Myocyte (in vitro differentiated cells): ENCODE data around the gene PTGDS. TPM values are rescaled to one million over a fixed set of nuclear protein-coding genes. Genes with fewer than 3 reads are reported as not detected.

ENCODE experiments used
- DNase-seq: peaks from one replicate; pipeline ENCODE4 v3.0.0-alpha.2; 2012; ENCODE audit warnings: low read depth
- total RNA-seq: library from RNA; depleted of rRNA; stranded (reverse); fragments of >200 nt; gene quantifications from 2 replicates; pipeline ENCODE4 v1.2.3, GENCODE V29; 2014

The PTGDS gene
- total RNA-seq, 1 donor from 2014 or later, result 126 TPM

DNA sequence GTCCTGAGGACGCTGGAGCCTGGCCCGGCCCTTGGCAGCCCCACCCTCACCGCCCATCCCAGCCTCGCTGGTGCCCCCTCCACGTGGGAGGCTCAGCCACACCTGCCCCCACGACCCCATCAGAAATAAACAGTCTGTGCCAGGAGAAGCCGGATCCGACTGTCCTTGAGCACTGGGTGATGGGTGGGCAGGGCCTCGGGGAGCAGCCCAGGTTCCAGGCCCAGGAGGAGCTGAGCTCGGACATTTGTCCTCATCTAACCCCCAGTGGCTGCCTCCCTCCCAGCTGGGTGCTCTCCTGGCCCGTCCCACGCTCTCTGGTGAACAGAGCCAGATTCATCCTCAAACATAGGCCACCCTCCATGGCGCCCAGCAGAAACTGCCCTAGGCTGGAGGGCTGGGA lies 4.6 kb upstream of the PTGDS start:
- no peak for DNase-seq

DNA sequence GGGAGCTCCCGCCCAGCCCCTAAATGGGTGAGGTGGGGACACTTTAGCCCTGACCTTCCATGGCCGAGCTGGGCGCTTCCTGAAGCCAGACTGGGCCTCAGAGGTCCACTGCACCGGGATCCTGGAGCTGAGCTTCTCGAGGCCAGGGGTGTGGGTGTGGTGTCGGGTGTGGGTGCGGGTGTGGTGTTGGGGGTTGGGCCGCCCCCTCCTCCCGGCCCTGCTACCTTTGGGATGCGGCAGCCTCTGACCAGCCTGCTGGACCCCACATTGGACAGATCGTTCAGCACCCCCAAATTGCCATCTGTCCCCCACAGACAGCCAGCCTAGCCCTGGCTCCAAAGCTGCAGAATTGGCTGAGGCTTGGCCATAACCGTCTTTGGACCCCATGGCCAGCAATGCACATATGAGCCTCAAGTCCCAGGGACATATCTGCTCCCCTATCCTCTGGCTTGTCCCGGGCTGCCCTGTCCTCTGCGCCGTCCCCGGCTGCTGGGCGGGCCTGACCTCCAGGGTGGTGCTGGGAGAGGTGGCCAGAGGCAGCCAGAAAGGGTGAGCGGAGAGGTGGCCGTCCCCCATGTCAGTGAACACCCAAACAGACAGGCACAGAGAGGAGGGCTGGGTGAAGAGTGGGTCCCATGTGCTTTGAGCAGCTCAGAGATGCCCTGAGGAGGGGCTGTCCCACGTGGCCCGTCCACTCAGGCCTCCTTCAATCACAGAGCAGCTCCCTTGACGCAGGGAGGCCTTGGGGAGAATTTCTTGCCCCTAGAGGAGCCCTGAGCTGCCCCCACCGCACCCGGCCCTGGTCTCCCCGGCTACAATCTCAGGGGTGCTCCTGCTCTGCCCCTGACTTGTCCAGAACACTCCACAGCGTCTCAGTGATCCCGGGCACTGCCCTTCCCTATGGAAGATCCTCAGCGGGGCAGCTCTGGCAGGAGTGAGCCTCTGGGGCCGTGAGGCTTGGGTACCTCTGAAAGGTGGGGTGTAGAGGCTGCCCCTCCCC lies 3.4 kb upstream of the PTGDS start:
- DNase-seq, result no peak

DNA sequence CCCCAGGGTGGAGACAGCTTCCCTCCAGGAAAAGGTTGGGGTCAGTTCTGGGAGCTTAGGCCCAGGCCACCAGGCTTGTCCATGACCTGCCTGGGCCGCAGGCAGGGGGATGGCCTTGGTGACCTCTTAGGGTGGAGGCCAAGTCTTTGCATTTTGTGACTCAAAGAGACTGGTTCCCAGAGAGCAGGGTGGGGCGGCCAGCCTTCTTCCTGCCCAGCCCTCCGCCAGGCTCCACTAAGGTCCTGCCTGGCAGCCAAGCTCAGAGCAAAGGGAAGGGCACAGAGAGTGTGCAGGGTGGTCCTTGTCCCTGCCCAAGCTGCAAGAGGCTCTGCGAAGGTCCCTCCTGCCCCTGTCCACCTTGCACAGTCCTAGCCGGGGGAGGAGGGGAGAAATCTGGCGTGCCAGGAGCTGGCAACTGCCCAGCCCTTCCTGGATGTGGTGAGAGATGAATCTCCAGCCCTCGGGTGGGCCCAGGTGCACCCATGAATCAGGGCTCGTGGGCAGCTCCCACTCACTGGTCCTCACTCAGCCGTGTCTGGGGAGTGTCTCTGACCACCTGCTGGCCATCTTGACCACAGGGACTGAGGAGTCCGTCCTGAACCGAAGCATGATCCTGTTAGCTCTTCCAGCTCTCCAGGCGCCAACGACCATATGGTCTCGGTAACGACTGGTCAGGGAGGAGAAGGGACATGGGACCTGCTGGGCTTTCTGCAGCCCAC lies 2.3 kb upstream of the PTGDS start:
- peak; percentile 76 for DNase-seq

DNA sequence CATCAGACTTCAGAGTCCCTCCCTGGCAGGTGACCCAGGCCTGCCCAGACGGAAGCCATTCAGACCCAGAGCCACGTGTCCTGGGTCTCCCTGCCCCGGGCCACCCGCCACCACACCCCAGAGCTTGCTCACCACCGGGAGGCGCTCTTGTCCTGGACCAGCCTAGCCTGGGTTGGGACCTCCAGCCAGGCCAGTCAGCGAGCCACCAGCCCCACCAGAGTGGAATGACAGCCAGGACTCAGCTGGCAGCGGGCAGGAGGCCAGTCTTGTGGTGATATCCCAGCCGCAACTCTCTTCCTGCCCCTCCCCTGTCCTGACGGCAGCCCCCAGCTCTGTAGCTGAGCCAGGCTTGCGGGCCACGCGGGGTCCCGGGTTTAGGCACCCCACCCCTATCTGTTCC lies 1.7 kb upstream of the PTGDS start:
- peak; percentile 84 for DNase-seq

DNA sequence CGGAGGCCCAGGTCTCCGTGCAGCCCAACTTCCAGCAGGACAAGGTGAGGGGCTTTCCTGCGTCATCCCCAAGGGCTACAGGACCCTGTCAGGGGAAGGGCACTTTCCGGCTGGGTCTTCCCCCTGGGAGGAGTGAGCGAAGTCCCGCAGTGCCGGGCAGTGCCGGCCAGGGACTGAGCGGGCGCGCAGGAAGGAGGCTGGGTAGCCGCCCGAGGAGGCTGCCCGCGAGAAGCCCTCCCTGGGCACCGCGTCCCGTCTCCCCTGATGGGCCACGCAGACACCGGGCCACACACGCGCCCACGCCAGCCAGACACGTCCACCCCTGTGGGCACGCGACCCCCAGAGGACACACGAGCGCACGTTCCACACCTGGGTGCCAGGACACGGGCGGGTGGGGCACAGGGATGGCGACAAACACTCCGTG lies 357 bp downstream of the PTGDS start:
- no peak for DNase-seq

DNA sequence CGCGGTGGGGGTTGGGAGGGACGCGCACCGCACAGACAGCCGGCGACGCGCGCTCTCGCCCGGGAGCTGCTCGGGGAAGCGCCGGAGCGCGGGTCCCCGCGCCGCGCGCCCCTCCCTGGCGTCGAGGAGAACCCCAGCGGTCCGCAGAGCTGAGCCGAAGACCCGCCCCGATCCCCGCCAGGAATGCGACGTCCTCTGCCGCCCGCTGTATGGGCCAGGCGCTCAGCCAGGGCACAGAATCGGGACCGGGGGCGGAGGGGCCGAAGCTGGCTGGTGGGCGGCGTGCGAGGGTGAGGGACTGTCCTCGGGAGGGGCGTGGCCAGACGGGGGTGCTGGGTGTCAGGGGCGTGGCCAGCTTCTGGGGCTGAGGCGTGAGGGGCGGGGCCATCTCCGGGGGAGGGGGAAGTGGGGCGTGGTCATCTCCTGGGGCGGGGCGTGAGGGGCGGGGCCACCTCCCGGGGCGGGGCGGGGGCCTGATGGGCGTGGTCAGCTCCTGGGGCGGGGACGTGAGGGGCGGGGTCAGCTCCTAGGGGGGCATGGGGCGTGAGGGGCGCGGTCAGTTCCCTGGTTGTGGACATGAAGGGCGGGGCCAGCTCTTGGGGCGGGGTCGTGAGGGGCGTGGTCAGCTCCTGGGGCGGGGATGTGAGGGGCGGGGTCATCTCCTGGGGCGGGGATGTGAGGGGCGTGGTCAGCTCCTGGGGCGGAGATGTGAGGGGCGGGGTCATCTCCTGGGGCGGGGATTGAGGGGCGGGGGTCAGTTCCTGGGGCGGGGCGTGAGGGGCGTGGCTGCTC lies 965 bp downstream of the PTGDS start:
- DNase-seq, result peak; percentile 55

DNA sequence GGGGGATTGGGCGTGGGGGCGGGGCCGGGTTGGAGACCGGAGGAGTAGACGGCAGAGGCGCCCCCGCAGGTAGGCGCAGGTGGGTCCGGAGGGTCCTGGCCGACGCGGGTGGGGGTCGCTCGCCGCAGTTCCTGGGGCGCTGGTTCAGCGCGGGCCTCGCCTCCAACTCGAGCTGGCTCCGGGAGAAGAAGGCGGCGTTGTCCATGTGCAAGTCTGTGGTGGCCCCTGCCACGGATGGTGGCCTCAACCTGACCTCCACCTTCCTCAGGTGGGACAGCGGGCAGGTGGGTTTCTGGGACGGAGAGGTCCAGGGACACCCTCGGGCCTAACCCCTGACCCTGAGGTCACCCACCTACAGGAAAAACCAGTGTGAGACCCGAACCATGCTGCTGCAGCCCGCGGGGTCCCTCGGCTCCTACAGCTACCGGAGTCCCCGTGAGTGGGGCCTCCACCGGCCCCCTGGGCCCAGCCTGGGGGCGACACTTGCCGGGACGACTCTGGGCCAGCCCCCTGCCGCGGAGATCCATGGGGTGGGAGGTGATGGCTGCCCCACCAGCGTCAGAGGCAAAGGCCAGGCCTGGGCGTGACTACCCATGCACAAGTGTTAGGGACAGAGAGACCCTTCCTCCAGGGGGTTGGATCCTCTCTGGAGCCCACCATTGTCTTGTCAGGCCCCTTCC lies 1.7 kb downstream of the PTGDS start:
- no peak for DNase-seq

DNA sequence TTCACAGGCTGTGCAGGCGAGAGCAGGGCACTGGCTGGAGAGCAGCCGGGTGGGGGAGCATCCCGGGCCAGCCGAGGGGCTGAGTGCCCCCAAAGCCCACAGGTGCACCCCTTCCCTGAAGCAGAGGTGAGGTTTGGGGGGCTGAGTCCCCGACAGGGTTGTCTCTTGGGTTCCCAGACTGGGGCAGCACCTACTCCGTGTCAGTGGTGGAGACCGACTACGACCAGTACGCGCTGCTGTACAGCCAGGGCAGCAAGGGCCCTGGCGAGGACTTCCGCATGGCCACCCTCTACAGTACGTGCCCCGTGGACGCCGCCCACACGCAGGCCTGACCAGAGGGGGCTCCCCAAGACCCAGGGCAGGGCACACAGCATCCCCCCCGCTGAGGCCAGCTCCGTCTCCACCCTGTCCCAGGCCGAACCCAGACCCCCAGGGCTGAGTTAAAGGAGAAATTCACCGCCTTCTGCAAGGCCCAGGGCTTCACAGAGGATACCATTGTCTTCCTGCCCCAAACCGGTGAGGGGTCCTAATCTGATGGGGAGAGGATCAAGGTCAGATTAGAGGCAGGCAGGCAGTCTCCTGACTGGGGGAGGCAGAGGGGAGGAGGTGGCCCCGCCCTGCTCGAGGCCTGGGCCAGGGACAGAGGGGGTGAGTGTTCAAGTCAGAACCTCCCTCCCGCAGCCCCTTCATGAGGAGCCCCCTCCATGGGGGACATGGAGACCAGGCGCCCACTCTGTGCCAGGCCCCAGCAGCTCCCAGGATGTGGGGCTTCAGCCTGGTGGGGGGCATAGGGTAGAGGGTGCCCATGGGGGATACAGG lies 2.7 kb downstream of the PTGDS start:
- DNase-seq, result no peak

DNA sequence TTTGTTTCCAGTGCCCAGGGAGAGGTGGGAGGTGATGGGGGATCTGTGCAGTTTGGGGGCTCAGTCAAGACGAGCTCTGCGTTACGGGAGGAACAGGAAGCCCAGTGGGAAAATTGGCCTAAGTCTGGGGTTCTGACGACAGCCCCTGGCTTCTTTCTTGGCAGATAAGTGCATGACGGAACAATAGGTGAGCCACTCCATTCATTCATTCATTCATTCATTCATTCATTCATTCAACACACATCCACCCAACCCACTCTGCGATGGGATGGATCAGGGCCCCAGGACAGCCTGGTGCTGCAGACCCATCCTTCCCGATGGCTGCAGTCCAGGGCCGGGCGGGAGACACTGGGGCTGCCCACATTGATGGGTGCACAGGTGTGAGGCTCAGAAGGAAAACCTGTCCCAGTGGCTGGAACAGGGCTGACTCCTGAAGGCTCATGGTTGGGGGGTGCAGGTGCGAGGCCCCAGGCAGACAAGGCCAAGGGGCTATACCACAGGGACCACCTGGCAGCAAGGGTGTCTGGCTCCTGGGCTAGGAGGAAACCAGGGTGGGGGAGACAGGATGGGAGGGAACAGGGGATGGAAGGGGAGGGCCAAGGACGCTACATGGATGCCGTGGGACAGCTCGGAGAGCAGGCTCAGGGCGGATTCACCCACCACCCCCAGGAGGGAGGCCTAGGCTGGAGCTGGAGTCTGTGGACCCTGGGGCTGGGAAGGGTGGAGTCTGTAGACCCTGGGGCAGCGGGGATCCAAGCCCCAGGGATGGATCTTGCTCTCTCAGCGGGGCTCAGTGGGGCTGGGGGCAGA lies 3.6 kb downstream of the PTGDS start:
- no peak for DNase-seq

DNA sequence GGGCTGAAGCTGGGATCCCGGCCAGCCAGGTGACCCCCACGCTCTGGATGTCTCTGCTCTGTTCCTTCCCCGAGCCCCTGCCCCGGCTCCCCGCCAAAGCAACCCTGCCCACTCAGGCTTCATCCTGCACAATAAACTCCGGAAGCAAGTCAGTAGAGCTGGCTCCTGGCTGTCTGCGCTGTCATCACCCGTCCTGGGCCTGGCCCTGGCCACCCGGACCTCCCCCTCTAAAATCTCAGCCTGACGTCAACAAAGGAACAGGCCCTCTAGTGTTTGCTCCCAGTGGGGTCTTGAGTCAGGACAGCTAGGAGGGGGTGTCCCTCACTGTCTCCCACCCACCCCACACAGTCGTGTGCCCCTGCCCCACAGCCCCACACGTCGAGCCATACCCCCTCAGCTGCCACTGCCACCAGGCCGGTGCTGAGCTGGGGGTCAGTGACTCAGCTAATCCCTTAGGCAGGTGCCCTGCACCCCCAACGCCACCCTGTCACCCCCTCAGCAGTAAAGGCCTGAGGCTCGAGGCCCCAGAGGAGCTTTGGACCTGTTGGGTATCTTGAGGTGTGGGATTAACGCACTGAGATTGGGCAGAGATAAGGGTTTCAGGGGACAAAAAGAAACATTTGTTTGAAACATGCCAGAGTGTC lies 4.4 kb downstream of the PTGDS start:
- no peak for DNase-seq

DNA sequence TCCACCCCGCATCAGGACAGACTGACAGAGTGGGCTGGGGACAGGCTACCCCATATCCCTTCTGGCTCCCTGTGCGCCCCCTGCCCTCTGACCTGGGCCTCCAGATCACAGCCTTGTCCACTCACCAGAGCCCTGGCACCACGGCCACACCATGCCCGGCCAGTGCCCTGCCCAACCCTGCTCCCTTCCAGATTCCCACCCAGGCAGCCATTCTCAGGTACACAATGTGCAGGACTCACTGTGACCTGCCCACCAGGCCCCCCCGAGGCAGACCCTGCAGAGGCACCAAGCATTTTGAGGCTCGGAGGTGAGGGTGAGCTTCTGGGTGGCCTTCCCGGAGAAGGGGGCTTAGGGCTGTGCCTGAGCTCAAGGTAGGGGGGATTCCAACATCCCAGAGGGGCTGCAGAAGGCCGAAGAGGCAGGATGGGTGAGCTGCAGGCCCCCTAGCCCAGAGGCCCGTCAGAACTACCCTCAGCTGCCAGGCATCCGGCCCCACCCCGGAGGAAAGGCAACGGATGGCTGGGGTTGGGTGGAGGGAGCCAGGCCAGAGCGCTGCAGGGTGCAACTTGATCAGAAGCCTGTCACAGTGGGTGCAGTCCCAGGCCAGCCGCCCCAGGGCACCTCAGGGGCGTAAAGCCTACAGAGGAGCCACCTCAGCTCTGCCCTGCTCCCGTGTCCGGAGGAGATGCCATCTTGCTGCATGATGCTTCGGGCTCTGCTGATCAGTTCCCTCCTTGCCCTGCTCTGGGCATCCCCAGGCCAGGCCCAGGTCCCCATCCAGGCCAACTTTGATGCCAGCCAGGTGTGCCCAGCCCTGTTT lies 5.1 kb downstream of the PTGDS start, which contains the start of gene LCNL1:
Gene LCNL1, plus strand, starts transcription at position 762 of the 820 bp plus-strand sequence. CDS start 594 bp downstream, outside the sequence.
- DNase-seq, result no peak

DNA sequence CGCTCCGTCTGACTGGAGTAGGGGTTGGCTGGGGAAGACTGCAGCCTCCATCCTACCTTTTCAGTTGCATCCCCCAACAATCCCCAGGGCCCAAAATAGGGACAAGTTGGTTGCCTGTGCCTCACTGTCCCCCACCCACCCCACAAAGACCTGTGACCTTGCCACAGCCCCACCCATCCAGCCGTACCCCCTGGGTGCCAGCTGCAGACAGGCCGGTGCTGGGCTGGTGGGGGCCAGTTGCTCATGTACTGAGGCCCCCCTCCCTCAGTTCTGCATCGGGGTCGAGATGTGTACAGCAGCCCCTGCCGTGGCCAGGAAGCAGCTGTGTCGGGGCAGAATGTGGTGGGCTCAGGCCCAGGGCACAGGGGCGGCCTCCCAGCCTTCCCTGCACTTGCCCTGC lies 5.9 kb downstream of the PTGDS start:
- DNase-seq, result no peak

DNA sequence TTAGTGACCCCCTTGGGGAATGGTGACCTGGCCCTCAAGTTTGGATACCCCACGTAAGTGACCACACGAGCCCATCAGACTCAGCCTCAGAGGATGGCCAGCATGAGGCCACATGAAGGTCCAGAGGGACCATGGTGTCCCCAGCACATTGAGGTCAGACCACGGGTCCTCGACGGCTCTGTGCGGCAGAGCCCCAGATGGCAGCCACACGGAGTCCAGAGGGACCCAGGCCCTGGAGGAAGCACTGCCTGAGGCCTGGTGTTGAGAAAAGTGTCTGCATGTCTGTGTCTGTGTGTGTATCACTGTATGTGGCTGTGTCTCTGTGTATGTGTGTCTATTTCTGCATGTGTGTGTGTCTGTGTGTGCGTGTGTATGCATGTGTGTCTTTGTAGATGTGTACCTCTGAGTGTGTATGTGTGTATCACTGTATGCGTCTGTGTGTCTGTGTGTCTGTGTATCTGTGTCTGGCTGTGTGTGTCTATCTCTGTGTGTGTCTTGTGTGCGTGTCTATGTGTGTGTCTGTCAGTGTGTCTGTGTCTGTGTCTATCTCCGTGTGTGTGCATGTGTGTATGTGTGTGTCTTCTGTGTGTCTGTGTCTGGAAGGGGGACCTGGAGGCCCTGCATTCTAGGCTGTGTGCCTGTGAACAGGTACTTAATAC lies 6.5 kb downstream of the PTGDS start:
- DNase-seq, result peak; percentile 22

DNA sequence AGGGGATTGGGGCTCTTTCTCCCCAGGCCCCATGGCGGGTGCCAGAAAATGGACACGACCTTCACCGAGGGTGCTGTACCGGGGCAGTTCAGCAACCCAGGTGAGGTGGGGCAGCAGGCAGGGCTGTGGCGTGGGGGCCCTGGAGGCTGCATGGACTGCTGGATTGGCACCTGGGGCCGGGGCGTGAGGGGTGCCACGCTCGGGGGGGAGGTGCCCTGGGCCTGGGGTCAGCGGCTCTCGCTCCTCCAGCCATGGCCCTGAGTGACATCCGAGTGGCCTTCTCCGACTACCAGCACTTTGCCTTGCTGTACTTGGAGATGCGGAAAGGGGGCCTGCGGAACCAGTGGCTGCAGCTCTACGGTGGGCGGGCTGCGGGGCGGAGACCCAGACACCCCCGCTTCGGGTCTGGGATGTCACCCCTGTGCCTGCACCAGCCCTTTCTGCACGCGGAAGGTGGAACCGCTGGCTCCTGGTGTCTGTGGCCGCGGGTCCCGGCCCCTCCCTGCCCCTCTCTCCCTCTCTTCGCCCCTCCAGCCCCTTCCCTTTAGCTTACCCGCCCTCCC lies 7.2 kb downstream of the PTGDS start:
- DNase-seq, result no peak

DNA sequence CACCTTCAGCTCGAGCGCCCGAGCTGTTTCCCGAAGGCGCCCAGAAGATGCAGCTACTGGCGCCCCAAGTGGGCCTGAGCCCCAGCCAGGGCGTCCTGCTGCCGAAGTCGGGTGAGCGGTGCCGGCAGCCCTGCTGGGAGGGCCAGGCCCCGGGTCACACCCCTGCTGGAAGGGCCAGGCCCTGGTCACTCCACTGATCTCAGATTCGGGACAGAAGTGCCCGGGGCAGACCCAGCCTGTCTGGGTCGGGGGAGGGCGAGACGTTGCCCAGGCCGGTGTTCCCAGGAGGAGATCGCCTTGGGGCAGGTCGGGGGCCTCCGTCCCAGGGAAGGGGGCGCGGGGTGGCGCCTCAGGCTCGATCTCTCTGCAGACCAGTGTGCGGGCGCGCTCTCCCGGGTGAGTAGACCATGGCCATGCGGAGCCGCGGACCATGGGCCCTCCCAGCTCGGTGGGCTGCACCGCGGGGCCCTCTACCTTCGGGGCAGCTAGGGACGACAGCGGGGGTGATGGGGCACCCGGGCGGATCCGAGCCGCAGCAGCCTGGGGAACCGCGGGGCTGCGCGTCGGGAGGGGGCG lies 7.8 kb downstream of the PTGDS start:
- no peak for DNase-seq

DNA sequence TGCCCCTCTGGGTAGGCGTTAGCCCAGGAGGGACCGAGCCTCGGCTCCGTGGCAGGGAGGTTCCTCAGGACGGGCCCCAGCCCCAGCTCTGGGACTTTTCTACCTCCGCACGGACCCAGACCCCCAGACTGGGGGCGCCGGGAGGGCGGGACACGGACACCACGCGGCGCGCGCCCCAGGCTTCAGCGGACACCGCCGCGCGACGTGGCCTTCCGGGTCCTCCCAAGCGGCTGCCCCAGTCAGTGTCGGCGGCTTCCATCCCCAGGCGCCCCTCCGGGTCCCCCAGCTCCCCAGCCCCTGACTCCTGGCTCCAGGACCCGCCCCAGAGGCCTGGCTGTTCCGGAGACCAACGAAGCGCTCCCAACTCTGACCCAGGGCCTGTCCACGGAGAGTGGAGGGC lies 8.5 kb downstream of the PTGDS start:
- no peak for DNase-seq
